Fibroblast of villous mesenchyme (primary cell): ENCODE results near the gene NPIPA1. TPM values are rescaled to one million over a fixed set of nuclear protein-coding genes. Genes with fewer than 3 reads are reported as not detected.
"Not testable (repeated sequence)": the region's sequence is repeated elsewhere in the genome, so short reads cannot be mapped to it uniquely, and the experiment has no call there.

Experiments
- DNase-seq: peaks from one replicate; pipeline ENCODE4 v3.0.0-alpha.2; 2010; ENCODE audit warnings: low read depth
- H3K4me3 ChIP-seq: 2 replicates; pipeline ENCODE4 v1.5.1; 2011; ENCODE audit warnings: low read depth, mild to moderate bottlenecking, low read length
- CTCF ChIP-seq: IDR thresholded peaks from 2 replicates; pipeline ENCODE4 v1.5.1; 2012; ENCODE audit warnings: low read depth, mild to moderate bottlenecking, low read length; ENCODE audit not compliant: insufficient read depth
- total RNA-seq: library from RNA; depleted of rRNA; stranded (reverse); fragments of >200 nt; gene quantifications from 2 replicates; pipeline ENCODE4 v1.2.3, GENCODE V29; 2012

Gene NPIPA1
- total RNA-seq = 30.9 and 39.3 TPM in 2 replicates

GRCh38 chr16:14937143-14937542, at the start of gene NPIPA1:
Gene NPIPA1 (plus strand): TSS chr16:14937443. CDS start chr16:14937443, 0 bp downstream.
- not testable (repeated sequence) for DNase-seq, H3K4me3 ChIP-seq

- not testable (repeated sequence) for H3K4me3 ChIP-seq, DNase-seq
These were observed 45.1 kb upstream of the NPIPA1 start for GRCh38 chr16:14892111-14892510.

GRCh38 chr16:14895382-14895781, 41.9 kb upstream of the NPIPA1 start:
- DNase-seq, H3K4me3 ChIP-seq: not testable (repeated sequence)

- H3K4me3 ChIP-seq, DNase-seq: not testable (repeated sequence)
These were observed 41.2 kb upstream of the NPIPA1 start for GRCh38 chr16:14896023-14896422.

- peak; percentile 29 for TF ChIP-seq CTCF
- not testable (repeated sequence) for H3K4me3 ChIP-seq, DNase-seq
These were observed 40.1 kb upstream of the NPIPA1 start for GRCh38 chr16:14897006-14897664.

- H3K4me3 ChIP-seq, DNase-seq: not testable (repeated sequence)
These were observed 39.1 kb upstream of the NPIPA1 start for GRCh38 chr16:14898162-14898561.

GRCh38 chr16:14903191-14903957, 33.9 kb upstream of the NPIPA1 start:
- not testable (repeated sequence) for DNase-seq, H3K4me3 ChIP-seq

- DNase-seq = not testable (repeated sequence)
These were observed 27.5 kb upstream of the NPIPA1 start for GRCh38 chr16:14909744-14910143.

GRCh38 chr16:14910833-14911629, 26.2 kb upstream of the NPIPA1 start:
- H3K4me3 ChIP-seq, DNase-seq: not testable (repeated sequence)

More at GRCh38 chr16:14909744-14910143, 27.5 kb upstream of the NPIPA1 start:
- not testable (repeated sequence) for H3K4me3 ChIP-seq

GRCh38 chr16:14911954-14912353, 25.3 kb upstream of the NPIPA1 start:
- not testable (repeated sequence) for DNase-seq
- peak overlapping the region; percentile 54 for H3K4me3 ChIP-seq

- not testable (repeated sequence) for H3K4me3 ChIP-seq, DNase-seq
These were observed 24.7 kb upstream of the NPIPA1 start for GRCh38 chr16:14912588-14912987.

GRCh38 chr16:14918504-14918903, 18.7 kb upstream of the NPIPA1 start:
- H3K4me3 ChIP-seq, DNase-seq: not testable (repeated sequence)

GRCh38 chr16:14919837-14920600, 17.2 kb upstream of the NPIPA1 start:
- not testable (repeated sequence) for H3K4me3 ChIP-seq, DNase-seq

GRCh38 chr16:14922285-14922684, 15.0 kb upstream of the NPIPA1 start:
- DNase-seq, H3K4me3 ChIP-seq: not testable (repeated sequence)

GRCh38 chr16:14922968-14923367, 14.3 kb upstream of the NPIPA1 start:
- not testable (repeated sequence) for DNase-seq, H3K4me3 ChIP-seq

- not testable (repeated sequence) for DNase-seq, H3K4me3 ChIP-seq
These were observed 13.7 kb upstream of the NPIPA1 start for GRCh38 chr16:14923394-14924088.
